SU-DHL-6 (cell line): ENCODE data around the gene MYO1D.

Experiments used
- EZH2phosphoT487 ChIP-seq: fragments of 200-600 bp; sonication (generic), shearing (Covaris generic); conservative IDR thresholded peaks from 2 replicates; pipeline ENCODE4 v1.6.1; 2018; ENCODE audit warnings: mild to moderate bottlenecking, antibody characterized with exemption, low read length, moderate library complexity, mixed read lengths
- TF ChIP-seq, protein P1 (sequence below): fragments of 200-600 bp; sonication (generic); IDR thresholded peaks from one replicate; pipeline ENCODE4 v1.5.1; 2017; ENCODE audit warnings: antibody characterized with exemption, mild to moderate bottlenecking, low read length, moderate library complexity; ENCODE audit not compliant: insufficient read depth, poor library complexity, severe bottlenecking

DNA sequence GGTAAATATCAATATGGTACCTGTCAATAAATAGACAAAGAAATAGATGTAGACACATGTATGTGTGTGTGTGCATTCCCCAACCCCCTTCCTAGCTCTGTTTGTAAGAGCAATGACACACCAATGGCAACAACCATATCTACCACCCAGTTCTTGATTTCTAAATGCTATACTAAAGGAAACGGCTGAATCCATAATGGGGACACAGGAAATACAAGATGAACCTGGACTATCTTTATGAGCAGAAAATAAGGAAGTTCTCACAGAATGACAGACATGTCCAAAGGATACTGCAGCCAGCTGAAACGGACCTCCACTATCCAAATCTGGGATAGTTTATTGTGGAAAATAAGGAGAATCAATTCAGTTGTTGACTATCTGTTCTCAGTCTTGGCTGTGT lies 75.3 kb downstream of the MYO1D start:
- TF ChIP-seq, protein P1, sequence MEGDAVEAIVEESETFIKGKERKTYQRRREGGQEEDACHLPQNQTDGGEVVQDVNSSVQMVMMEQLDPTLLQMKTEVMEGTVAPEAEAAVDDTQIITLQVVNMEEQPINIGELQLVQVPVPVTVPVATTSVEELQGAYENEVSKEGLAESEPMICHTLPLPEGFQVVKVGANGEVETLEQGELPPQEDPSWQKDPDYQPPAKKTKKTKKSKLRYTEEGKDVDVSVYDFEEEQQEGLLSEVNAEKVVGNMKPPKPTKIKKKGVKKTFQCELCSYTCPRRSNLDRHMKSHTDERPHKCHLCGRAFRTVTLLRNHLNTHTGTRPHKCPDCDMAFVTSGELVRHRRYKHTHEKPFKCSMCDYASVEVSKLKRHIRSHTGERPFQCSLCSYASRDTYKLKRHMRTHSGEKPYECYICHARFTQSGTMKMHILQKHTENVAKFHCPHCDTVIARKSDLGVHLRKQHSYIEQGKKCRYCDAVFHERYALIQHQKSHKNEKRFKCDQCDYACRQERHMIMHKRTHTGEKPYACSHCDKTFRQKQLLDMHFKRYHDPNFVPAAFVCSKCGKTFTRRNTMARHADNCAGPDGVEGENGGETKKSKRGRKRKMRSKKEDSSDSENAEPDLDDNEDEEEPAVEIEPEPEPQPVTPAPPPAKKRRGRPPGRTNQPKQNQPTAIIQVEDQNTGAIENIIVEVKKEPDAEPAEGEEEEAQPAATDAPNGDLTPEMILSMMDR = no peak
- no peak for TF ChIP-seq EZH2phosphoT487
